GM12878 (cell line): ENCODE data around the gene SF3A1. TPM values are rescaled to one million over a fixed set of nuclear protein-coding genes. Genes with fewer than 3 reads are reported as not detected.

ENCODE experiments used
- ATAC-seq: fragments of 200-7000 bp; cut with Tn5 transposase; 3 replicates; pipeline ENCODE4 v1.9.1; 2020; ENCODE audit warnings: mild to moderate bottlenecking, moderate library complexity
- BruUV-seq: library from RNA; stranded (reverse); fragments of 400-500 nt; replicated peaks from 2 replicates; lab custom pipeline; 2021; lab: Mats Ljungman, UMichigan
- CTCF ChIA-PET: fragments of 300-600 bp; sonication (Branson Sonifier 250); formaldehyde crosslinking; extraction: SDS; loops from one replicate; lab custom pipeline; 2021; ENCODE audit warnings: inconsistent platforms; lab: Yijun Ruan, JAX
- POLR2A ChIA-PET: fragments of 350-600 bp; formaldehyde crosslinking; extraction: SDS; loops from one replicate; lab custom pipeline; 2021; ENCODE audit warnings: inconsistent platforms; lab: Charles Lee
- RAD21 ChIA-PET: fragments of 300-600 bp; sonication (Branson Sonifier 250); formaldehyde crosslinking; loops from one replicate; lab custom pipeline; 2023; ENCODE audit warnings: antibody characterized with exemption; ENCODE audit not compliant: unreplicated experiment; lab: Charles Lee
- SMC1A ChIA-PET: fragments of 300-600 bp; sonication (Branson Sonifier 250); formaldehyde crosslinking; loops from one replicate; lab custom pipeline; 2023; ENCODE audit not compliant: unreplicated experiment, uncharacterized antibody; lab: Charles Lee
- DNase-seq: peaks from one replicate; pipeline ENCODE4 v3.0.0-alpha.2; 2011; ENCODE audit warnings: low read depth, low spot score
- FAIRE-seq: peaks from 3 replicates; lab custom pipeline; 2011; peaks lifted over from hg19 to GRCh38; lab: Jason Lieb, UNC
- H2AFZ ChIP-seq: 2 replicates; pipeline ENCODE4 v1.6.0; 2011; ENCODE audit warnings: low read depth, low read length, control low read depth; ENCODE audit not compliant: control insufficient read depth
- H3K27ac ChIP-seq: 2 replicates; pipeline ENCODE4 v1.5.1; 2011; ENCODE audit warnings: control low read depth; ENCODE audit not compliant: control insufficient read depth, insufficient read depth
- H3K27me3 ChIP-seq, 2 experiments: replicated peaks in 1 of 2; 2 replicates each; pipeline versions ENCODE4 v1.6.0 to v1.6.1; 2011; ENCODE audit warnings: low read length in 1 of 2; ENCODE audit not compliant: control insufficient read depth in 2 of 2, insufficient read depth in 2 of 2
- H3K36me3 ChIP-seq, 2 experiments: 2 replicates each; pipeline ENCODE4 v1.5.1; 2011; ENCODE audit warnings: low read length in 1 of 2; ENCODE audit not compliant: control insufficient read depth in 2 of 2, insufficient read depth in 2 of 2
- H3K4me1 ChIP-seq: 2 replicates; pipeline ENCODE4 v1.6.1; 2011; ENCODE audit warnings: mild to moderate bottlenecking, low read length, moderate library complexity, mixed read lengths; ENCODE audit not compliant: control insufficient read depth, insufficient read depth
- H3K4me2 ChIP-seq: 2 replicates; pipeline ENCODE4 v1.6.0; 2011; ENCODE audit warnings: control low read depth; ENCODE audit not compliant: control insufficient read depth, insufficient read depth
- H3K4me3 ChIP-seq: fragments of 200-600 bp; sonication (generic); 2 replicates; pipeline ENCODE4 v1.5.1; 2016
- H3K79me2 ChIP-seq: 2 replicates; pipeline ENCODE4 v1.6.0; 2011; ENCODE audit warnings: low read length; ENCODE audit not compliant: control insufficient read depth, insufficient read depth
- H3K9ac ChIP-seq: 2 replicates; pipeline ENCODE4 v1.8.0; 2011; ENCODE audit warnings: low read length, control low read depth, mixed read lengths; ENCODE audit not compliant: control insufficient read depth, insufficient read depth
- H3K9me3 ChIP-seq: replicated peaks from 3 replicates; pipeline ENCODE4 v1.5.1; 2011; ENCODE audit warnings: mild to moderate bottlenecking, low read length; ENCODE audit not compliant: control insufficient read depth, insufficient read depth
- H4K20me1 ChIP-seq: 2 replicates; pipeline ENCODE4 v1.6.0; 2011; ENCODE audit not compliant: control insufficient read depth, insufficient read depth
- CBFB ChIP-seq: IDR thresholded peaks from 2 replicates; pipeline ENCODE4 v1.6.1; 2016; ENCODE audit warnings: antibody characterized with exemption, low read depth
- CHD2 ChIP-seq: IDR thresholded peaks from 2 replicates; pipeline ENCODE4 v1.6.1; 2011; ENCODE audit warnings: low read depth, low read length, improper control_type of control experiment, borderline replicate concordance
- HDAC6 ChIP-seq: fragments of 200-600 bp; sonication (generic); IDR thresholded peaks from one replicate; pipeline ENCODE4 v1.8.0; 2017; ENCODE audit warnings: antibody characterized with exemption; ENCODE audit not compliant: unreplicated experiment
- IRF4 ChIP-seq: IDR thresholded peaks from 2 replicates; pipeline ENCODE4 v1.6.1; 2011; ENCODE audit warnings: low read depth, low read length
- SUPT20H ChIP-seq: IDR thresholded peaks from 2 replicates; pipeline ENCODE4 v1.6.1; 2011; ENCODE audit warnings: low read depth, mild to moderate bottlenecking, low read length, moderate library complexity, borderline replicate concordance; ENCODE audit not compliant: control insufficient read depth
- SUZ12 ChIP-seq: fragments of 200-600 bp; sonication (generic); IDR thresholded peaks from one replicate; pipeline ENCODE4 v1.6.1; 2018; ENCODE audit warnings: antibody characterized with exemption, mild to moderate bottlenecking; ENCODE audit not compliant: unreplicated experiment
- TCF12 ChIP-seq: IDR thresholded peaks from 2 replicates; pipeline ENCODE4 v1.6.1; 2011; ENCODE audit warnings: low read depth, mild to moderate bottlenecking, low read length
- YBX1 ChIP-seq: fragments of 450-650 bp; IDR thresholded peaks from 2 replicates; pipeline ENCODE4 v1.6.1; 2016; ENCODE audit warnings: antibody characterized with exemption
- ZNF207 ChIP-seq: fragments of 450-650 bp; IDR thresholded peaks from 2 replicates; pipeline ENCODE4 v1.6.1; 2014; ENCODE audit warnings: antibody characterized with exemption, mild to moderate bottlenecking, borderline replicate concordance
- WGBS: methylation state at CpG from one replicate; pipeline ENCODE4 v1.1.6; 2016; ENCODE audit warnings: low lambda C conversion rate; ENCODE audit not compliant: insufficient replicate concordance, insufficient coverage; ENCODE audit errors: missing lambda C conversion rate; 5-methylcytosine and 5-hydroxymethylcytosine counted together
- in situ Hi-C: fragments of 300-500 bp; cut with MboI; formaldehyde crosslinking; loops from 9 replicates; pipeline ENCODE4 v1.14.3; 2018; ENCODE audit warnings: mixed read lengths
- intact Hi-C: fragments of 100-400 bp; cut with micrococcal nuclease; formaldehyde crosslinking; loops from one replicate; pipeline ENCODE4 v1.14.2; 2022; ENCODE audit not compliant: unreplicated experiment
- polyA plus RNA-seq, 11 experiments: library from polyadenylated mRNA; depleted of rRNA in 4 of 11; unstranded in 6 of 11; stranded (reverse) in 5 of 11; fragments of >200 nt; fragmentation: Nextera tagmentation in 4 of 11; fragmentation: Illumina TruSeq in 1 of 11; extraction: Ambion mirVana in 4 of 11; extraction: Trizol in 1 of 11; gene quantifications; 1 replicate in 1 of 11; 2 replicates in 10 of 11; pipeline versions ENCODE4 v1.2.1 to v1.2.3, GENCODE V29; 2011 to 2016; ENCODE audit warnings: inconsistent platforms in 2 of 11, missing spikeins in 2 of 11, low read depth in 1 of 11
- total RNA-seq, 4 experiments: library from RNA; depleted of rRNA in 3 of 4; stranded (reverse); fragments of >200 nt in 3 of 4; fragmentation: Illumina TruSeq in 1 of 4; extraction: Trizol in 1 of 4; gene quantifications; 2 replicates each; pipeline versions ENCODE4 v1.2.1 to v1.2.3, GENCODE V29; 2013 to 2021
- TF ChIP-seq, protein P1 (sequence below): fragments of 450-650 bp; IDR thresholded peaks from 2 replicates; pipeline ENCODE4 v1.6.1; 2017; ENCODE audit warnings: low read depth, mild to moderate bottlenecking, moderate library complexity
- TF ChIP-seq, protein P2 (sequence below): fragments of 150-350 bp; IDR thresholded peaks from 2 replicates; pipeline ENCODE4 v1.6.1; 2014; ENCODE audit warnings: mild to moderate bottlenecking, low read depth, low read length

Gene SF3A1
- total and polyA plus RNA-seq, 10 of the 15 experiments (the other 5 are each of a cell fraction or from before 2014, with no cell fraction given): 10.4 to 239 (median 46.0) TPM

DNA sequence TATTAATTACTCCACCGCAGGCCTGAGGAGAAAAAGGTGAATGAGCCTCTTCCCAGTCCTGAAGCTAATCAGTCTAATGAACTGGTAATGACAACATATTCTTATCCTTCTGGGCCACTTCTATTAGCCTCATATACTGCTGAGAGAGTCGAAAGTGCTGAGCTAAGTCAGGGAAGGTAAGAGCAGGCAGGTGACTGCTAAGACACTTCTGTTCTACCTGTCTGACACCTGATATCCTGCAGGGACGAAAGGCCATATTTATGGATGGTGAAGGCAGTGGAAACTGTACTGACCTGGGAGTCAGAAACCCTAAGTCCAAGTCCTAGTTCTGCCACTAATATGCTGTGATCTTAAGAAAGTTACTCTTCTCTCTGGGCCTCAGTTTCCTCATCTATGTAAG is 33.4 kb downstream of the SF3A1 start:
- Histone ChIP-seq H3K4me1 (peaks cover 16% of the 10 kb centered on the region), H3K79me2 (peaks cover 45% of the 10 kb centered on the region), H3K27me3 (no peaks in the 10 kb centered on the region), H3K4me3 (no peak overlapping the region), H3K4me2 (peak overlapping the region; percentile 32; the same call in 1 of the 2 replicates), H3K36me3 (no peaks in the 10 kb centered on the region; a peak in 1 of 4 replicates), H3K9me3 (no peaks in the 10 kb centered on the region), H4K20me1 (0 out of 2 replicates have a peak, but pooled peaks cover 4% of the 10 kb centered on the region), H3K9ac (no peak overlapping the region), H3K27ac (no peak overlapping the region), H2AFZ (no peak overlapping the region)
- ATAC-seq (no peak), FAIRE-seq (no peak), DNase-seq (no peak)
- ChIA-PET CTCF (interaction anchor here (1.3 to 11.2 kb wide), 4 partner anchors 9 to 102 kb away, joined by 8 to 125 read pairs (median 14); partner anchors contain the start of genes CASTOR1 and MTFP1), RAD21 (interaction anchor here (1.0 to 7.7 kb wide), 4 partner anchors 14 to 64 kb away, joined by 3 to 118 read pairs (median 22); partner anchors contain the start of genes CASTOR1 and RNF215), POLR2A (interaction anchor here (0.6 to 8.7 kb wide), 3 partner anchors 14 to 201 kb away, joined by 3 to 198 read pairs (median 3); no protein-coding TSS in a partner anchor), SMC1A (interaction anchor here (0.9 to 9.5 kb wide), 5 partner anchors 9 to 32 kb away, joined by 3 to 100 read pairs (median 36); partner anchors contain the start of gene CASTOR1)
- in situ Hi-C loops (no loop called here), intact Hi-C loops (no loop called here)
- WGBS: 100% methylated on average over 3 of the region's 3 CpGs
- TF ChIP-seq TCF12 (no peak), SUZ12 (no peak), SUPT20H (no peak), IRF4 (no peak), CBFB (no peak), ZNF207 (no peak), CHD2 (no peak), YBX1 (no peak), HDAC6 (no peak)
- TF ChIP-seq, protein P1, sequence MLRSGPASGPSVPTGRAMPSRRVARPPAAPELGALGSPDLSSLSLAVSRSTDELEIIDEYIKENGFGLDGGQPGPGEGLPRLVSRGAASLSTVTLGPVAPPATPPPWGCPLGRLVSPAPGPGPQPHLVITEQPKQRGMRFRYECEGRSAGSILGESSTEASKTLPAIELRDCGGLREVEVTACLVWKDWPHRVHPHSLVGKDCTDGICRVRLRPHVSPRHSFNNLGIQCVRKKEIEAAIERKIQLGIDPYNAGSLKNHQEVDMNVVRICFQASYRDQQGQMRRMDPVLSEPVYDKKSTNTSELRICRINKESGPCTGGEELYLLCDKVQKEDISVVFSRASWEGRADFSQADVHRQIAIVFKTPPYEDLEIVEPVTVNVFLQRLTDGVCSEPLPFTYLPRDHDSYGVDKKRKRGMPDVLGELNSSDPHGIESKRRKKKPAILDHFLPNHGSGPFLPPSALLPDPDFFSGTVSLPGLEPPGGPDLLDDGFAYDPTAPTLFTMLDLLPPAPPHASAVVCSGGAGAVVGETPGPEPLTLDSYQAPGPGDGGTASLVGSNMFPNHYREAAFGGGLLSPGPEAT: no peak
- TF ChIP-seq, protein P2, sequence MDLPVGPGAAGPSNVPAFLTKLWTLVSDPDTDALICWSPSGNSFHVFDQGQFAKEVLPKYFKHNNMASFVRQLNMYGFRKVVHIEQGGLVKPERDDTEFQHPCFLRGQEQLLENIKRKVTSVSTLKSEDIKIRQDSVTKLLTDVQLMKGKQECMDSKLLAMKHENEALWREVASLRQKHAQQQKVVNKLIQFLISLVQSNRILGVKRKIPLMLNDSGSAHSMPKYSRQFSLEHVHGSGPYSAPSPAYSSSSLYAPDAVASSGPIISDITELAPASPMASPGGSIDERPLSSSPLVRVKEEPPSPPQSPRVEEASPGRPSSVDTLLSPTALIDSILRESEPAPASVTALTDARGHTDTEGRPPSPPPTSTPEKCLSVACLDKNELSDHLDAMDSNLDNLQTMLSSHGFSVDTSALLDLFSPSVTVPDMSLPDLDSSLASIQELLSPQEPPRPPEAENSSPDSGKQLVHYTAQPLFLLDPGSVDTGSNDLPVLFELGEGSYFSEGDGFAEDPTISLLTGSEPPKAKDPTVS: no peak
- TSS peak; percentile 44 for BruUV-seq
